Prostate gland (tissue), 2 donors: ENCODE results near the gene HIBADH.

Experiments
- CTCF ChIP-seq, 4 experiments: fragments of 200-600 bp in 2 of 4; fragments of 450-650 bp in 2 of 4; sonication (generic) in 2 of 4; IDR thresholded peaks; 1 replicate in 3 of 4; 2 replicates in 1 of 4; pipeline ENCODE4 v1.5.1; 2016 to 2019; ENCODE audit warnings: antibody characterized with exemption in 4 of 4, mild to moderate bottlenecking in 2 of 4, moderate library complexity in 2 of 4
- POLR2A ChIP-seq: fragments of 450-650 bp; IDR thresholded peaks from one replicate; pipeline ENCODE4 v1.6.1; 2016; ENCODE audit warnings: antibody characterized with exemption, mild to moderate bottlenecking
- POLR2AphosphoS5 ChIP-seq: sonication (generic); formaldehyde crosslinking; IDR thresholded peaks from one replicate; pipeline ENCODE4 v1.6.1; 2017; ENCODE audit warnings: antibody characterized with exemption

- TF ChIP-seq POLR2A: no peak
- TF ChIP-seq CTCF (IDR thresholded peaks at IDR 0.05): no peak
- TF ChIP-seq POLR2AphosphoS5: no peak
Observed at GRCh38 chr7:27553273-27553672, 109.4 kb downstream of the HIBADH start.
